Measurements from ENCODE around the gene GJA3.

DNA sequence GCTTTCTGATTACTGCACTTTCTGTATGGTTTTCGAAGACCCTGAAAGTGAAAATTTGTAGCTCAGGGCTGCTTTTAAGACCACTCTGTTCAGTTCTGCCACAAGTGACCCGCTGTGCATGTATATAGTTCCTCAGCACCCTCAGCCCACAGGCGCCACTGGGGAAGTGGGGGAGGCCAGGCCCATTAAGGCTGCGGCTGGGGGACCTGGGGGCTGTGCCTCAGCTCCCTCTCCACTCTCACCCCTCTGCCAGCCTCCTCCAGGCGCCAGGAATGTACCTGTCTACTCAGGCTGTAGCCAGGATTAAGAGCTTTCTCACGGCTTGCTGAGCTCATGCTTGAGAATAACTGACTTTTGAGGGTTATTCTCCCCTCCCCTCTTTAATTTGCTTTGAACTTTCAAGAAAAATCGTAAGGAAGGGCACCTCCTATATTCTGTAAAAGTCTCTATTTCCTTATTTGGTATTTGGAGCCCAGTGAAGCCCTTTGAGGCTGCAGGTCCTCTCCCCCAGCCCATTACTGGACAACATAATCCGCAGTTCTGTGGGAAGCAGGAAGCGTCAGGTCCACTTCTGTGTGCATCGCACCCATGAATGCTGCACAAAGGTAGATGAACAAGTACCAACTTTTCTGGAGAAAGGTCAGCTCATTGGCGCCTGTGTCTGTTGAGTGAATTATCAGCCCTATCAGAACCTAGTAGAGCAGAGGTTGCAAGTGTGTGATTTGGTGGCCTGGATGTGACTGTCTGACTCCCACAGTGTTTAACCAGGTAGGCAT lies 29.6 kb downstream of the GJA3 start:
- TF ChIP-seq POLR2A (IDR thresholded peaks at IDR 0.05; ENCODE audit: low read depth) (no peak), CTCF (IDR thresholded peaks at IDR 0.05) (no peak)
